RWPE2 (cell line): ENCODE data around the gene CX3CL1.
A peak's percentile ranks its signal among the peaks of the same experiment; 100 is the strongest.
"Not testable (repeated sequence)": the region's sequence is repeated elsewhere in the genome, so short reads cannot be mapped to it uniquely, and the experiment has no call there.

Experiments used
- ATAC-seq: fragments of 200-7000 bp; cut with Tn5 transposase; 3 replicates; pipeline ENCODE4 v1.9.1; 2021; ENCODE audit warnings: low read depth
- DNase-seq: peaks from one replicate; pipeline ENCODE4 v3.0.0-alpha.2; 2020; ENCODE audit warnings: low spot score
- H3K27ac ChIP-seq: fragments of 450-650 bp; 2 replicates; pipeline ENCODE4 v1.5.1; 2017; ENCODE audit warnings: mild to moderate bottlenecking; ENCODE audit not compliant: poor library complexity, severe bottlenecking
- H3K27me3 ChIP-seq: fragments of 250-450 bp; sonication (Bioruptor Pico); 2 replicates; pipeline ENCODE4 v1.5.1; 2021; ENCODE audit warnings: mild to moderate bottlenecking, moderate library complexity; ENCODE audit not compliant: insufficient read depth, poor library complexity, severe bottlenecking
- H3K36me3 ChIP-seq: fragments of 250-450 bp; sonication (Bioruptor Pico); 2 replicates; pipeline ENCODE4 v1.5.1; 2020; ENCODE audit warnings: low read depth, mild to moderate bottlenecking, moderate library complexity
- H3K4me1 ChIP-seq: fragments of 250-450 bp; sonication (Bioruptor Pico); 2 replicates; pipeline ENCODE4 v1.5.1; 2021; ENCODE audit warnings: mild to moderate bottlenecking, moderate library complexity; ENCODE audit not compliant: insufficient read depth, poor library complexity, severe bottlenecking
- H3K4me3 ChIP-seq: fragments of 250-450 bp; sonication (Bioruptor Pico); 2 replicates; pipeline ENCODE4 v1.5.1; 2021; ENCODE audit warnings: mild to moderate bottlenecking, moderate library complexity; ENCODE audit not compliant: severe bottlenecking
- H3K9me3 ChIP-seq: fragments of 250-450 bp; sonication (Bioruptor Pico); 2 replicates; pipeline ENCODE4 v1.5.1; 2021; ENCODE audit warnings: mild to moderate bottlenecking, moderate library complexity; ENCODE audit not compliant: severe bottlenecking
- TF ChIP-seq, protein P1 (sequence below): fragments of 450-650 bp; IDR thresholded peaks from one replicate; pipeline ENCODE4 v1.5.1; 2017; ENCODE audit warnings: mild to moderate bottlenecking, moderate library complexity; ENCODE audit not compliant: poor library complexity, severe bottlenecking

Gene CX3CL1

DNA sequence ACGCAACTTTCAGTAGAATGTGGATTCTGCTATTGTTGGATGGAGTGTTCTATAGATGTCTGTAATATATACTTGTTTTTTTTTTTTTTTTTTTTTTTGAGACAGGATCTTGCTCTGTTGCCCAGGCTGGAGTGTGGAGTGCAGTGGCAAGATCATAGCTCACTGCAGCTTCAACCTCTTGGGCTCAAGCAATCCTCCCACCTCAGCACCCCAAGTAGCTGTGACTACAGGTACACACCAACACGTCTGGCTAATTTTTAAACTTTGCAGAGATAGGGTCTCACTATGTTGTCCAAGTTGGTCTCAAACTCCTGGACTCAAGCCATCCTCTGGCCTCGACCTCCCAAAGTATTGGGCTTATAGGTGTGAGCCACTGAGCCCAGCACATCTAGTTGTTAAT is 40.9 kb upstream of the CX3CL1 start:
- ATAC-seq: no peak
- no peaks in the 10 kb centered on the region for H3K9me3 ChIP-seq
- H3K27ac ChIP-seq: no peak overlapping the region
- TF ChIP-seq, protein P1, sequence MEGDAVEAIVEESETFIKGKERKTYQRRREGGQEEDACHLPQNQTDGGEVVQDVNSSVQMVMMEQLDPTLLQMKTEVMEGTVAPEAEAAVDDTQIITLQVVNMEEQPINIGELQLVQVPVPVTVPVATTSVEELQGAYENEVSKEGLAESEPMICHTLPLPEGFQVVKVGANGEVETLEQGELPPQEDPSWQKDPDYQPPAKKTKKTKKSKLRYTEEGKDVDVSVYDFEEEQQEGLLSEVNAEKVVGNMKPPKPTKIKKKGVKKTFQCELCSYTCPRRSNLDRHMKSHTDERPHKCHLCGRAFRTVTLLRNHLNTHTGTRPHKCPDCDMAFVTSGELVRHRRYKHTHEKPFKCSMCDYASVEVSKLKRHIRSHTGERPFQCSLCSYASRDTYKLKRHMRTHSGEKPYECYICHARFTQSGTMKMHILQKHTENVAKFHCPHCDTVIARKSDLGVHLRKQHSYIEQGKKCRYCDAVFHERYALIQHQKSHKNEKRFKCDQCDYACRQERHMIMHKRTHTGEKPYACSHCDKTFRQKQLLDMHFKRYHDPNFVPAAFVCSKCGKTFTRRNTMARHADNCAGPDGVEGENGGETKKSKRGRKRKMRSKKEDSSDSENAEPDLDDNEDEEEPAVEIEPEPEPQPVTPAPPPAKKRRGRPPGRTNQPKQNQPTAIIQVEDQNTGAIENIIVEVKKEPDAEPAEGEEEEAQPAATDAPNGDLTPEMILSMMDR: no peak
- no peaks in the 10 kb centered on the region for H3K36me3 ChIP-seq
- no peaks in the 10 kb centered on the region for H3K4me1 ChIP-seq
- H3K27me3 ChIP-seq: no peaks in the 10 kb centered on the region
- DNase-seq: no peak
- no peak overlapping the region for H3K4me3 ChIP-seq

DNA sequence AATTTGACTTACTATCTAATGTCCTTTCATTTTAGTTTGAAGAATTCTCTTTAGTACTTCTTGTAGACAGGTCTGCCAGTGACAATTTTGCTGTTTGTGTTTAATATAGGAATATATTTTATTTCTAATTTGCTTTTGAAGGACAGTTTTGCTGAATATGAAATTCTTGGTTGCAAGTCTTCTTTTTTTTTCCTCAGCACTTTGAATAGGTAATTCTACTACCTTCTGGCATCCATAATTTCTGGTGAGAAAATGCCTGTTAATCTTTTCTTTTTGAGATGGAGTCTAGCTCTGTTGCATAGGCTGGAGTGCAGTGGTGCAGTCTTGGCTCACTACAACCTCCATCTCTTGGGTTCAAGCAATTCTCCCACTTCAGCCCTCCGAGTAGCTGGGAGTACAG is 38.9 kb upstream of the CX3CL1 start:
- no peak overlapping the region for H3K4me3 ChIP-seq
- H3K27me3 ChIP-seq: no peaks in the 10 kb centered on the region
- H3K9me3 ChIP-seq: no peaks in the 10 kb centered on the region
- H3K27ac ChIP-seq: no peak overlapping the region
- no peak for ATAC-seq
- TF ChIP-seq, protein P1: no peak
- no peak for DNase-seq
- no peaks in the 10 kb centered on the region for H3K36me3 ChIP-seq
- H3K4me1 ChIP-seq: no peaks in the 10 kb centered on the region

DNA sequence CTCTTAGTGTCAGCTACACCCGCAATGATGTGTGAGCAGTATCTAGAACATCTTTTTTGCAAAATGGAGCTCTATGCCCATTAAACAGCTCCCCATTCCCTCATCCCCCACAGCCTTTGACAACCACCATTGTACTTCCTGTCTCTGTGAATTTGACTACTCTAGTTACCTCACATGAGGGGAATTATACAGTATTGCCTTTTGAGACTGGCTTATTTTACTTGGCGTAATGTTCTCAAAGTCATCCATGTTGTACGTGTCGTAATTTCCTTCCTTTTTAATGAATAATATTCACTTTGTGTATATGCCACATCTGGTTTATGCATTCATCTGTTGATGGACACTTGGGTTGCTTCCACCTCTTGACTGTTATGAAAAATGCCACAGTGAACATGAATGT is 36.9 kb upstream of the CX3CL1 start:
- DNase-seq: no peak
- no peak for ATAC-seq
- peaks cover 5% of the 10 kb centered on the region for H3K4me1 ChIP-seq
- no peak overlapping the region for H3K4me3 ChIP-seq
- TF ChIP-seq, protein P1: no peak
- H3K36me3 ChIP-seq: no peaks in the 10 kb centered on the region
- no peak overlapping the region for H3K27ac ChIP-seq
- H3K9me3 ChIP-seq: no peaks in the 10 kb centered on the region
- no peaks in the 10 kb centered on the region for H3K27me3 ChIP-seq

DNA sequence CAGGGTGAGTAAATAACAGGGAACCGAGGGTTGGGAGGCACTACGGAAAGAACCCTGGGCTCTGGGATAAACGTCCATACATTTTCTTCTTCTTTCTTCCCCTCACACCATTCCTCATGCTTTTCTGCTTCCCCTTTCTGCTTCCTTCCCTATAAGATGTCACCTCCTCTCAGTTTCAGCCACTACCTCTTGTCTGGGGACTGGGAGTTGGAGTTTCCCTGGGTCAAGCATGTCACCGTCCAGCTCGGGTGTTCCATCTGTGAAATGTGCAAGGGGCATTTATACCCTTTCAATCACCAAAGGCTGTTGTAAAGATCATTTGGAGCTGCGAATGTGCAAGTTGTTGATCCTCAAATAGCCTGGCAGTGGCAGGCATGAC is 31.2 kb upstream of the CX3CL1 start:
- Histone ChIP-seq H3K4me1 (peaks cover 24% of the 10 kb centered on the region), H3K27ac (peak overlapping the region; percentile 98), H3K27me3 (no peaks in the 10 kb centered on the region), H3K4me3 (no peak overlapping the region), H3K36me3 (no peaks in the 10 kb centered on the region), H3K9me3 (no peaks in the 10 kb centered on the region)
- TF ChIP-seq, protein P1: no peak
- DNase-seq: no peak
- ATAC-seq: no peak

DNA sequence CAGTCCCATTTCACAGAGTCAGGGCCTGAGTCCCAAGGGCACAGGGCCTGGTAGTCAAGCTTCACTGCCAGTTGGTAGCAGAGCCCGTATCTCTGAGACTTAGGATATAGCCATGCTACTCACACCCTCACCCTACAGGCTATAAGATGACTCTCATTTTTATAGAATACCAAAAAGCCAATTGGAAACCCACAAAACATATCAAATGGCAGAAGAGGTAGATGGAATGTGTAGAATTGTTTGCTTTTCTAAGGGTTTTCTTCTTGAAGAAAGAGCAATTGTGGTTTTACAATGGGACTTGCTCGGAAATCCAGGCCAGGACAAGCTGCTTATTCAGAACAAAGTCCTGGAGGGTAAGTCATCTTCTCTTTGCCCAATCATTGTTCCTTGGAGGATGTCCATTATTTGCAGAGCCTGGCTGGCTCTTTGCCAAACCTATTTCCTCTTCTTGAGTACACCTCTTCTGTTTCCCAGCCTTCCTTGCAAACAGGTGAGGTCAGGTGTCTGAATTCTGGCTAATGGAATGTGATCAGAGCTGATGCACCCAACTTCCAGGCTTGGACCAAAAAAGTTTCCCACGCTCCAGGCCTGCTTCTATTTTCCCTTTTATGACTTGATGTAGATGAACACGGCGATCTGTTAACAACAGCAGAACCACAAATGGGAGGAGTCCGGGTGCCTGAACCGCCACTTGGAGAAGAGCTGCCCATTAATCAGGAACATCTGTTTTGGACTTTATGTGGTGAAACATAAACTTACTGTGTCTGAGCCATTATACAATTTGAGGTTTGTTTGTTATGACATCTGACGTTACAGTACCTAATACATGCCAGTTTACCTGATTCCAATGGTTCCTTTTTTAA is 30.6 kb upstream of the CX3CL1 start:
- no peaks in the 10 kb centered on the region for H3K36me3 ChIP-seq
- H3K27ac ChIP-seq: peak overlapping the region; percentile 98
- H3K27me3 ChIP-seq: no peaks in the 10 kb centered on the region
- H3K4me1 ChIP-seq: peaks cover 24% of the 10 kb centered on the region
- H3K9me3 ChIP-seq: no peaks in the 10 kb centered on the region
- peak; percentile 90 for ATAC-seq
- TF ChIP-seq, protein P1: no peak
- DNase-seq: peak; percentile 94
- no peak overlapping the region for H3K4me3 ChIP-seq

DNA sequence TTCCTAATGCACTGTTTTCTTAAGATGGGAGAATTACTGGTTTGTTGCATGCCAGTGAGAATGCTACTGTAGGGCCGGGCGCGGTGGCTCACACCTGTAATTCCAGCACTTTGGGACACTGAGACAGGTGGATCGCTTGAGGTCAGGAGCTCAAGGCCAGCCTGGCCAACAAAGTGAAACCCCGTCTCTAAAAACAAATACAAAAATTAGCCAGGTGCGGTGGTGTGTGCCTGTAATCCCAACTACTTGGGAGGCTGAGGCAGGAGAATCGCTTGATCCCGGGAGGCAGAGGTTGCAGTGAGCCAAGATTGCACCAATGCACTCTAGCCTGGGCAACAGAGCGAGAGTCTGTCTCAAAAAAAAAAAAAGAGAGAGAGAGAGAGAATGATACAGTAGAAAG is 29.7 kb upstream of the CX3CL1 start:
- H3K4me3 ChIP-seq, H3K27me3 ChIP-seq, DNase-seq, H3K9me3 ChIP-seq, ATAC-seq, H3K36me3 ChIP-seq: not testable (repeated sequence)
- peaks cover 24% of the 10 kb centered on the region for H3K4me1 ChIP-seq
- H3K27ac ChIP-seq: peak overlapping the region; percentile 98
